Kidney epithelial cell (primary cell): ENCODE results near the gene GALNS. TPM values are rescaled to one million over a fixed set of nuclear protein-coding genes. Genes with fewer than 3 reads are reported as not detected.

ENCODE experiments used
- DNase-seq: peaks from one replicate; pipeline ENCODE4 v3.0.0-alpha.2; 2010; ENCODE audit warnings: low read depth
- H3K27me3 ChIP-seq: 2 replicates; pipeline ENCODE4 v1.6.0; 2011; ENCODE audit warnings: low read length; ENCODE audit not compliant: control insufficient read depth, insufficient read depth
- H3K36me3 ChIP-seq: 2 replicates; pipeline ENCODE4 v1.5.1; 2011; ENCODE audit warnings: low read length; ENCODE audit not compliant: control insufficient read depth, insufficient read depth
- H3K4me3 ChIP-seq: 2 replicates; pipeline ENCODE4 v1.5.1; 2011; ENCODE audit warnings: low read depth, mild to moderate bottlenecking, control low read depth, low read length
- CTCF ChIP-seq: IDR thresholded peaks from 2 replicates; pipeline ENCODE4 v1.5.1; 2011; ENCODE audit warnings: mild to moderate bottlenecking, moderate library complexity, low read length, control low read depth, inconsistent platforms; ENCODE audit not compliant: insufficient read depth, poor library complexity, severe bottlenecking
- total RNA-seq: library from RNA; depleted of rRNA; stranded (reverse); fragments of >200 nt; gene quantifications from 2 replicates; pipeline ENCODE4 v1.2.3, GENCODE V29; 2015

The GALNS gene
- total RNA-seq, 1 donor from 2014 or later = 23.6 TPM

- no peak for TF ChIP-seq CTCF
- DNase-seq = no peak
- Histone ChIP-seq H3K4me3 (no peak overlapping the region), H3K36me3 (no peaks in the 10 kb centered on the region), H3K27me3 (no peaks in the 10 kb centered on the region)
Measured at GRCh38 chr16:88830783-88831182, 26.0 kb downstream of the GALNS start.

DNA sequence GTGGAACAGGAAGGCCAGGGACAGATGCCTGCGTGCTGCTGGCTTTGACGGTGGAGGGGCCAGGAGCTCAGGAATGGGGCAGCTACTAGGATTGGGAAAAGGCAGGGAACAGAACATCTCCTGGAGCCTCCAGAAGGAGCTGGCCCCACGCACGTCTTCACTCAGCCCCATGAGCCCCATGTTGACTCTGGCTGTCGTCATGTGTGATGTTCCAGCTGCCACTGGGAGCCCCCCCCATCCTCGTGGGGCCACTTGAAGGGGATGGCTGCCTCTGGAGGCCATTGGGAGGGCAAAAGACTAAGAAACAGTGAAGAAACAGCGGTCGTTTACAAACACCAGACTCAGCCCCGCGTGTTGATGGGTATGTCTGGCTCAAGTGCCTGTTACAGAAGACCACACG lies 26.5 kb downstream of the GALNS start:
- H3K4me3 ChIP-seq = no peak overlapping the region
- H3K36me3 ChIP-seq = no peaks in the 10 kb centered on the region
- H3K27me3 ChIP-seq = no peaks in the 10 kb centered on the region
- DNase-seq = no peak
- no peak for TF ChIP-seq CTCF

GRCh38 chr16:88828711-88829110 lies 28.0 kb downstream of the GALNS start:
- no peak for TF ChIP-seq CTCF
- Histone ChIP-seq H3K27me3 (no peaks in the 10 kb centered on the region), H3K4me3 (no peak overlapping the region), H3K36me3 (no peaks in the 10 kb centered on the region)
- no peak for DNase-seq

DNA sequence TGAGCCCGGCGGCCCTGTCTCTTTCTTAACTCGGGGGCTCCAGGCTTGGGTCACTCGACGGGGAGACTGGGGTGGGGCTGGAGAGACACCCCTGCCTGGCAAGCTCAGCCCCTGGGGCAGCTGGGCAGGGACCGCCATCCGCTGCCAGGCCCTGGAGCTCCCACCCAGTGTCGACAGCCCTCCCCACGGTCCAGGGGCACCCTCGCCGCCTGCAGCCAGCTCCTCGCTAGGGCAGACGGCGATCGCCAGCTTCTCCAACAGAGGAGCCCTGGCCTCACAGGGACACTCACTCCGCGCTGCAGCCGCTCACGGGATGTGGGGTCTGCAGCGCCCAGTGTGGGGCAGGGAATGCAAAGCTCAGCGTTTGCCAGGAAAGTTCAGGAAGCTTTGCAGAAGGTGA lies 29.0 kb downstream of the GALNS start:
- DNase-seq = no peak
- Histone ChIP-seq H3K4me3 (no peak overlapping the region), H3K36me3 (no peaks in the 10 kb centered on the region), H3K27me3 (no peaks in the 10 kb centered on the region)
- TF ChIP-seq CTCF = no peak

DNA sequence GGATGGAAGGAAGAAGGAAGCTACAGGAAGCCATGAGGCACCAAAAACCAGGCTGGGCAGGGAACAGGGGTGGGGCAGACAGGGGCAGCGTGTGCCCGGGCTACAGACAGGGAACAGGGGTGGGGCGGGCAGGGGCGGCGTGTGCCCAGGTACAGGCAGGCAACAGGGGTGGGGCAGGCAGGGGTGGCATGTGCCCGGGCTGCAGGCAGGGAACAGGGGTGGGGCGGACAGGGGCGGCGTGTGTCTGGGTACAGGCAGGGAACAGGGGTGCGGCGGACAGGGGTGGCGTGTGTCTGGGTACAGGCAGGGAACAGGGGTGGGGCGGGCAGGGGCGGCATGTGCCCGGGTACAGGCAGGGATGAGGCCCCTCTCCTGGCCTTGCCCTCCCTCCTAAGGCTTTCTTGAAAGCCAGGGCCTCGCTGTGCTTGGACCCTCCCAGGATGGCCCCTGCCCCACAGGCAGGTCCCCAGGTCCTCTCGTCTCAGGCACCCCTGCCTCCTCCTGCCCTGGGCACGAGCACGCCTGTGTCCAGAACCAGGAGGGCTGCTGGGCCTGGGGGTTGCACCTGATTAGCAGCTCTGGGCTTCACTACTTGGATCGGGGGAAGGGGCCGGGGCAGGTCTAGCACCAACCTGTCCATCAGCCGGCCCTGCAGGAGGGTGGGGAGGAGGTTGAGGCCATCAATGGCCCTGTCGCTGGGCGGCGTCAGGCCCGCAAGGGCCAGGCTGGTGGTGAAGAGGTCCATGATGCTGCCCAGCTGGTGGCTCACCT lies 30.5 kb downstream of the GALNS start:
- no peak overlapping the region for H3K4me3 ChIP-seq
- no peaks in the 10 kb centered on the region for H3K36me3 ChIP-seq
- TF ChIP-seq CTCF = no peak
- DNase-seq = no peak
- no peaks in the 10 kb centered on the region for H3K27me3 ChIP-seq

DNA sequence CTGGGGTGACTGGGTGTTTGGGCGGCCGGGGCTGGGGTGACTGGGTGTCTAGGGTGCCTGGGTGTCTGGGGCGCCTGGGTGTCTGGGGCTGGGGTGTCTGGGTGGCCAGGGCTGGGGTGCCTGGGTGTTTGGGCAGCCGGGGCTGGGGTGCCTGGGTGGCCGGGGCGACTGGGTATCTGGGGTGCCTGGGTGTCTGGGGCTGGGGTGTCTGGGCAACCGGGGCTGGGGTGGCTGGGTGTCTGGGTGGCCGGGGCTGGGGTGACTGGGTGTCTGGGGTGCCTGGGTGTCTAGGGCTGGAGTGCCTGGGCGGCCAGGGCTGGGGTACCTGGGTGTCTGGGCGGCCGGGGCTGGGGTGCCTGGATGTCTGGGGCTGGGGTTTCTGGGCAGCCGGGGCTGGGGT lies 31.6 kb downstream of the GALNS start:
- Histone ChIP-seq H3K27me3 (no peaks in the 10 kb centered on the region), H3K36me3 (no peaks in the 10 kb centered on the region), H3K4me3 (no peak overlapping the region)
- no peak for DNase-seq
- no peak for TF ChIP-seq CTCF
